Esophagus squamous epithelium (tissue), 5 donors: ENCODE results near the gene NKIRAS1. TPM values are rescaled to one million over a fixed set of nuclear protein-coding genes. Genes with fewer than 3 reads are reported as not detected.
A peak's percentile ranks its signal among the peaks of the same experiment; 100 is the strongest.

Experiments
- DNase-seq: peaks from one replicate; lab custom pipeline; 2025; lab: John Stamatoyannopoulos, UW
- H3K27ac ChIP-seq, 4 donors: fragments of 200-600 bp; sonication (generic); one replicate each; pipeline ENCODE4 v1.5.1; 2016 to 2019; ENCODE audit warnings: mild to moderate bottlenecking in 1 of 4
- H3K27me3 ChIP-seq, 4 donors: fragments of 200-600 bp; sonication (generic); 1 replicate in 3 of 4; 2 replicates in 1 of 4; pipeline versions ENCODE4 v1.5.1 to v1.6.0; 2017 to 2021; ENCODE audit warnings: antibody characterized with exemption in 1 of 4
- H3K36me3 ChIP-seq, 3 donors: fragments of 200-600 bp; sonication (generic); one replicate each; pipeline ENCODE4 v1.5.1; 2016 to 2019
- H3K4me1 ChIP-seq, 3 donors: fragments of 200-600 bp; sonication (generic); one replicate each; pipeline ENCODE4 v1.5.1; 2017 to 2019
- H3K4me3 ChIP-seq, 4 donors: fragments of 200-600 bp; sonication (generic); 1 replicate in 3 of 4; 2 replicates in 1 of 4; pipeline ENCODE4 v1.5.1; 2016 to 2019; ENCODE audit warnings: mild to moderate bottlenecking in 2 of 4, moderate library complexity in 1 of 4
- H3K9me3 ChIP-seq, 3 donors: fragments of 200-600 bp; sonication (generic); one replicate each; pipeline ENCODE4 v1.5.1; 2016 to 2019
- POLR2A ChIP-seq, 4 donors: fragments of 450-650 bp; IDR thresholded peaks; one replicate each; pipeline ENCODE4 v1.6.1; 2017; ENCODE audit warnings: antibody characterized with exemption in 4 of 4, mild to moderate bottlenecking in 4 of 4, moderate library complexity in 3 of 4
- WGBS, 2 donors: methylation state at CpG; one replicate each; pipeline ENCODE4 v1.1.5; 2018; 5-methylcytosine and 5-hydroxymethylcytosine counted together
- intact Hi-C: fragments of 100-400 bp; cut with DNase I; formaldehyde crosslinking; loops from one replicate; pipeline ENCODE4 v1.15.0; 2022
- total RNA-seq, 4 donors: library from RNA; depleted of rRNA; stranded (reverse); fragments of >200 nt; gene quantifications; one replicate each; pipeline ENCODE4 v1.1.0, GENCODE V29; 2016
- TF ChIP-seq, protein P1 (sequence below), 6 experiments: fragments of 450-650 bp in 4 of 6; fragments of 200-600 bp in 2 of 6; sonication (generic) in 2 of 6; IDR thresholded peaks; one replicate each; pipeline ENCODE4 v1.5.1; 2016 to 2019; ENCODE audit warnings: antibody characterized with exemption in 6 of 6, mild to moderate bottlenecking in 4 of 6, moderate library complexity in 4 of 6
- donor health status: DM: yes; HTN: yes; CAD: no.

The NKIRAS1 gene
- total RNA-seq, 4 donors from 2014 or later, result 5.9 to 11.1 (median 8.4) TPM

DNA sequence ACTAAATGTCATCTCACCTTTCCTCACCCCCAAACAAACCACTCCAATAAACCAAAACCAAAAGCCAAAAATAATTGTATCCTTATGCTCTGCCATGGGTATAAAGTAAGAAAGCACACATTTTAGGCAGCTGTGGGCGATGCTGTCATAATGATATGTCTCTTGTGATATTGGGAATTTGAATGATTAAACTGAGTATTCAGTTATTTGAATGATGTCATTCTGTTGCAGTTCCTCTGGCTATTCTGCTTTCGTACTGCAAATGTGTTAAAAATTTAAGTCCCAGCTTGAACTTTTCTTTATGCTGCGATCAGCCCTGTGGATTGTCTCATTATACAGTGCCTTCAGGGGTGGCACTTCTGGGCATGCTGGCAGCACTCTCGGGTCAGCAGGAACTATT lies 17.5 kb upstream of the NKIRAS1 start:
- Histone ChIP-seq H3K4me1 (no peaks in the 10 kb centered on the region), H3K27ac (no peak overlapping the region), H3K9me3 (peaks cover 0 to 3% (median 0%) of the 10 kb centered on the region in 3 donors), H3K36me3 (no peaks in the 10 kb centered on the region), H3K4me3 (no peak overlapping the region), H3K27me3 (no peaks in the 10 kb centered on the region)
- TF ChIP-seq, protein P1, sequence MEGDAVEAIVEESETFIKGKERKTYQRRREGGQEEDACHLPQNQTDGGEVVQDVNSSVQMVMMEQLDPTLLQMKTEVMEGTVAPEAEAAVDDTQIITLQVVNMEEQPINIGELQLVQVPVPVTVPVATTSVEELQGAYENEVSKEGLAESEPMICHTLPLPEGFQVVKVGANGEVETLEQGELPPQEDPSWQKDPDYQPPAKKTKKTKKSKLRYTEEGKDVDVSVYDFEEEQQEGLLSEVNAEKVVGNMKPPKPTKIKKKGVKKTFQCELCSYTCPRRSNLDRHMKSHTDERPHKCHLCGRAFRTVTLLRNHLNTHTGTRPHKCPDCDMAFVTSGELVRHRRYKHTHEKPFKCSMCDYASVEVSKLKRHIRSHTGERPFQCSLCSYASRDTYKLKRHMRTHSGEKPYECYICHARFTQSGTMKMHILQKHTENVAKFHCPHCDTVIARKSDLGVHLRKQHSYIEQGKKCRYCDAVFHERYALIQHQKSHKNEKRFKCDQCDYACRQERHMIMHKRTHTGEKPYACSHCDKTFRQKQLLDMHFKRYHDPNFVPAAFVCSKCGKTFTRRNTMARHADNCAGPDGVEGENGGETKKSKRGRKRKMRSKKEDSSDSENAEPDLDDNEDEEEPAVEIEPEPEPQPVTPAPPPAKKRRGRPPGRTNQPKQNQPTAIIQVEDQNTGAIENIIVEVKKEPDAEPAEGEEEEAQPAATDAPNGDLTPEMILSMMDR (IDR thresholded peaks at IDR 0.05), result no peak
- TF ChIP-seq POLR2A (IDR thresholded peaks at IDR 0.05), result no peak
- intact Hi-C loops, result no loop called here
- DNase-seq, result no peak
- 62 to 80% methylated on average over 4 of the region's 4 CpGs for WGBS, 2 donors

DNA sequence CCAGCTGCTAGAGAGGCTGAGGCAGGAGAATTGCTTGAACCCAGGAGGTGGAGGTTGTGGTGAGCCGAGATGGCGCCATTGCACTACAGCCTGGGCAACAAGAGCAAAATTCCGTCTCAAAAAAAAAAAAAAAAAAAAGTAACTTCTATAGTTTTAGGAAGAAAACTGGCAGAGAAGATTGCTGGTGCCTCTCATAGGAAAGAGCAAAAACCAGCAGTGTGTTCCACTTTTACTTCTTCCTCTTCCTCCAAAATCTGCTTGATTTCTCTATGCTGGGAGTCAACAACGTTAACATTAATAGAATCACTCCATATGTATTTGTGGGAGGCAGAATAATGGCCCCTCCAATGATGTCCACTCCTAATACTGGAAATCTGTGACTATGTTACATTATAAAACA lies 15.8 kb upstream of the NKIRAS1 start:
- Histone ChIP-seq H3K4me1 (peaks cover 0 to 14% (median 3%) of the 10 kb centered on the region in 3 donors), H3K27me3 (no peaks in the 10 kb centered on the region), H3K36me3 (no peaks in the 10 kb centered on the region), H3K4me3 (no peak overlapping the region), H3K27ac (no peak overlapping the region), H3K9me3 (no peaks in the 10 kb centered on the region)
- no peak for DNase-seq
- no peak for TF ChIP-seq POLR2A (IDR thresholded peaks at IDR 0.05)
- TF ChIP-seq, protein P1 (IDR thresholded peaks at IDR 0.05), result no peak
- intact Hi-C loops, result no loop called here
- 71 to 86% methylated on average over 2 to 4 of the region's 4 CpGs for WGBS, 2 donors

DNA sequence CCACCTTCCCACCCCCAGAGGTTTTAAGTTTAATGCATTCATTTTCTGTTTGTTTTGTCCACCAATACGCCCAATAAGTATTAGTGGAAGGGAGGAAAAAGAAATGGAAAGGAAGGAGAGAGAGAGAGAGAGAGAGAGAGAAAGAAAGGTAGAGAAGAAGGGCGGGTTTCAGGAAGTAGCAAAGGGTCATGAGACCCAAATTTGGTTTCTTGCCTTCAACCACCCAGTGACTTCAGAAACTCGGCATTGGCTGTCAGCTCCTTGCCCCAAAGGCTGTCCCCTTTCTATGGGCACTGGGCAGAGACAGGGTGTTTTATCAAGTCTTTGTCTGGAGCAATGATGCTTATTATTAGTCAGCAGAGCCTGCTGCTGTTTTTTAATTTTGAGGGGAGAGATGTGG lies 14.8 kb upstream of the NKIRAS1 start:
- Histone ChIP-seq H3K9me3 (no peaks in the 10 kb centered on the region), H3K27ac (no peak overlapping the region), H3K36me3 (no peaks in the 10 kb centered on the region), H3K4me3 (no peak overlapping the region), H3K27me3 (no peaks in the 10 kb centered on the region), H3K4me1 (peaks cover 0 to 19% (median 4%) of the 10 kb centered on the region in 3 donors)
- intact Hi-C loops, result no loop called here
- no peak for DNase-seq
- WGBS, 2 donors, result 72 to 85% methylated on average over 3 of the region's 3 CpGs
- TF ChIP-seq, protein P1 (IDR thresholded peaks at IDR 0.05), result no peak
- TF ChIP-seq POLR2A (IDR thresholded peaks at IDR 0.05), result no peak

DNA sequence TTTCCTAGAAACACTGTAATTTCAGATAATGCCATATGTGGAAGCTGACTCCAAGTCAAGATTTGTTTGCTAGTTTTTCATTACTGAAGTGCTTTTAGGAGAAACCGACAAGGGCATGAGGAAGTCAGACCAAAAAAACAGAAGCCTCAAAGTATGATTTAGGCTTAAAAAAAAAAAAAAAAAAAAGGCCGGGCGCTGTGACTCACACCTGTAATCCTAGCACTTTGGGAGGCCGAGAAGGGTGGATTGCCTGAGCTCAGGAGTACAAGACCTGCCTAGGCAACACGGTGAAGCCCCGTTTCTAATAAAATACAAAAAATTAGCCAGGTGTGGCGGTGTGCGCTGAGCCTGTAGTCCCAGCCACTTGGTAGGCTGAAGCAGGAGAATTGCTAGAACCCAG lies 11.7 kb upstream of the NKIRAS1 start:
- peaks cover 0 to 19% (median 4%) of the 10 kb centered on the region in 3 donors for H3K4me1 ChIP-seq
- TF ChIP-seq, protein P1 (IDR thresholded peaks at IDR 0.05), result no peak
- no peak for TF ChIP-seq POLR2A (IDR thresholded peaks at IDR 0.05)
- no peak for DNase-seq
- intact Hi-C loops, result no loop called here
- 18 to 47% methylated on average over 8 of the region's 8 CpGs for WGBS, 2 donors
- peaks cover 0 to 8% (median 0%) of the 10 kb centered on the region in 3 donors for H3K36me3 ChIP-seq
- peak overlapping the region in 3 of 4 donors; percentile 34 to 53 (median 34) for H3K27ac ChIP-seq
- H3K27me3 ChIP-seq, result no peaks in the 10 kb centered on the region
- H3K9me3 ChIP-seq, result no peaks in the 10 kb centered on the region
- no peak overlapping the region for H3K4me3 ChIP-seq

DNA sequence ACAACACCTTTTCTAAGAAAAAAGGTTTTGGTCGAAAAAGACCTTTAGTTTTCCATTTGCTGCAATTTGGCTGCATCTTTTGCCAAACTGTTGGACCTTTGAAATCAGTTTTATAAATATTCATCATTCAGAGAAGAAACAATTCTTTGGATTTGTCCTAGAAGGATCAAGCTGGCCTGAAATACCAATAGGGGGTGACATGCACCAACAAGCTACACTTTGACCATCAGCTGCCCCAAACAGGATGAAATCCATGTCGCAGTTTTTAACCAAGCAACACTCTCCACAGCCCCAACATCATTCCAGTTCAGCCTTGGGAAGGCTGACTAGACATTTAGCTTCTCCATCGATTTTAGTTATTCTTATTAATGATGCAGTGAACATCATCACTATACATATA lies 9.9 kb upstream of the NKIRAS1 start:
- no peaks in the 10 kb centered on the region for H3K27me3 ChIP-seq
- H3K9me3 ChIP-seq, result no peaks in the 10 kb centered on the region
- 89% methylated on average over 3 of the region's 3 CpGs for WGBS, 2 donors
- peaks cover 0 to 20% (median 0%) of the 10 kb centered on the region in 3 donors for H3K36me3 ChIP-seq
- DNase-seq, result no peak
- intact Hi-C loops, result no loop called here
- no peak overlapping the region for H3K4me3 ChIP-seq
- no peak for TF ChIP-seq POLR2A (IDR thresholded peaks at IDR 0.05)
- TF ChIP-seq, protein P1 (IDR thresholded peaks at IDR 0.05), result no peak
- H3K27ac ChIP-seq, result no peak overlapping the region
- peaks cover 0 to 19% (median 4%) of the 10 kb centered on the region in 3 donors for H3K4me1 ChIP-seq
